H4 (cell line): ENCODE measurements around the gene SALL4. TPM values are rescaled to one million over a fixed set of nuclear protein-coding genes. Genes with fewer than 3 reads are reported as not detected.
"Not testable (repeated sequence)": the region's sequence is repeated elsewhere in the genome, so short reads cannot be mapped to it uniquely, and the experiment has no call there.

Experiments used
- DNase-seq: peaks from one replicate; pipeline ENCODE4 v3.0.0-alpha.2; 2015; ENCODE audit warnings: low spot score
- total RNA-seq: library from RNA; depleted of rRNA; stranded (reverse); fragments of >200 nt; shearing (Covaris generic); gene quantifications from 2 replicates; pipeline ENCODE4 v1.2.3, GENCODE V29; 2014

The SALL4 gene
- total RNA-seq, 1 experiment from 2014 or later = not detected

DNA sequence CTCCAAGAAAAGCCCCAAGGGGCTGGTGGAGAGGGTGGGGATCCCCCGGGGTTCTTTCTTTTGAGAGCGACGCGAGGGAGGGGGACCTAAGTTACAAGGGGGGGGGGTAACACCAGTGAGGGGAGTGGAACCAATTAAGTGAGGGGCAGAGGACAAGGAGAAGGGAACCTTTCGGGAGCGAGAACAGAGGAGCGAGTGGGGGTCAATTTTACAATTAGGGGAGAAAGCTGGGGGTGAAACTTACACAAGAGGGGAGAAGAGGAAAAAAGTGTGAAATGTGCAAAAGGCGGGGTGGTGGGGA, 548 bp downstream of the SALL4 start:
- no peak for DNase-seq

DNA sequence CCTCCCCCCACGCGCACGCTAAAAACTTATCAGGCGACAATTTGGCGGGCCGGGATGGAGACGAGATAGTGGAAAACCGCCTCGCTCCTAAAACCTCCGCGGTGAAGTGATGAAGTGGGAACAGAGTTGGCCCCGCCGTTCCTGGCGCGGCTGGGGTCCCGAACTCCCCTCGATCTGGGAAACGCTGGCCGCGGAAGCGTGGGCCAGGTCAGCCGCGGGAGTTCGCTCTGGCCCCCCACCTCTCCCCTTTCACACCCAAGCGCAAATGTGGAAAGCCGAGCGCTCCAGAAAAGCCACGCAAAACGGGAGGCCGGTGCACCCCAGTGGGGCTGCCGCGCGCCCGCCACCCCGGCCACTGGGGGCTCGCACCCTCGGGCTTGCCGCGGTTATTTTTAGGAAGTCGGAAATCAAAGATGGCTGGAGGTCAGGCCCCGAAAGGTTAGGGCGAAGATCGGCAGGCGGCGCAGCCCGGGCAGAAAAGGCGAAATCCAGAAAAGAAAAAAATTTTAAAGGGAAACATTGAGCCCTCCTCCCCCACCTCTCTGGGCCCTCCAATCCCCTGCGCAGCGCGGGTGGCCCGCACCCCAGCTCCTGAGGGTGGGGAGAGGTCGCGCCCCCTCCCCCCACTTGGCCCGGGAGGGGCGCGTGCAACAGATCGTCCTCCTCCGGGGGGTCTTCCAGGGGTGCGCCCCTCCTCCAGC, 1.0 kb downstream of the SALL4 start:
- DNase-seq = no peak

DNA sequence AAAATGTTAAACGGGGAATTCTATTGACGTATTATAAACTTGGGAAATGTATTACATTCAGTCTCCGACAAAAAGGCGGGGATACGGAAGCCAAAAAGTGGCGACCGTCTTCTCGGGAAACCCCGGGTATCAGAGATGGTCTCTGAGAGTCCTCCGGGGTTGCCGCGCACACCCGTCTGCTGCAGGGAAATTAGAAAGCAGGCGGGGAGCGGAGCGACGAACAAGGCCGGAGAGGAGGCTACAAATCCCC, 1.5 kb downstream of the SALL4 start:
- DNase-seq = no peak

DNA sequence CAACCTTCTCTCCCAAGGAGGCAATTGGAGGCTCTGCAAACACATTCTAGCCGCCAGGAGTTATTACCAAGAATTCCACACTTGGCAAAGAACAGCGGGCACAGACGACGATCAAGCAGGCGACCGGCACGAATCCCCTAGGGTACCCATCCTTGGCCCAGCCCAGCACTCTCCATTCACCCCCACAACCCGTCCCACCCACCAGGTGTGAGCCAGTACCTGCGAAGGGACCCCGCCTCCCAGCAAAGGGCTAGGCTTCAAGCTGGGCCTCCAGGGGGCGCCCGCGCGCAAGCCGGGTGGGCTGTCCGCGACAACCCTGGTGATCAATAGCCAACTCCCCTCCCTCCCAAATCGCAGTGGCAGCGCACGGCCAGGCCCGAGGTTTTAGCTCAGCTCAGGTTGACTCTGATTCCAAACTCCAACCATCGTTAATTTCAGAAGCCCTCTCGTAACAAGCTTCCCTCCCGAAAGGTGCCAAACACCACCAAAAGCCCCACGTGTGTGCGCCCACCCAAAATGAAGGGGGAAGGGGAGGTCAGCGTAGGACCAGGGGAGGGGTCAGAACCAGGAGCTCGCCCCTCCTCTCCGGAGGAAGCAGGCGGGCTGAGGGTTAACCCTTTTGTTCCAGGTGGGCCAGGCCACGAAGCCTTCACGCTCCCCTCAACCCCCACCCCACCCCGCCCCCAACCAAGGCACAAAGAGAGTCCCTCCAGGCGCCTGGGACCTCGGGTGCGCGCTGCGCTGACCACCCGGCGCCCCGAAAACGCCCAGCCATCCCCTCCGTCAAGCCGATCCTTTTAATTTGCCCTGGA, 2.1 kb downstream of the SALL4 start:
- no peak for DNase-seq

DNA sequence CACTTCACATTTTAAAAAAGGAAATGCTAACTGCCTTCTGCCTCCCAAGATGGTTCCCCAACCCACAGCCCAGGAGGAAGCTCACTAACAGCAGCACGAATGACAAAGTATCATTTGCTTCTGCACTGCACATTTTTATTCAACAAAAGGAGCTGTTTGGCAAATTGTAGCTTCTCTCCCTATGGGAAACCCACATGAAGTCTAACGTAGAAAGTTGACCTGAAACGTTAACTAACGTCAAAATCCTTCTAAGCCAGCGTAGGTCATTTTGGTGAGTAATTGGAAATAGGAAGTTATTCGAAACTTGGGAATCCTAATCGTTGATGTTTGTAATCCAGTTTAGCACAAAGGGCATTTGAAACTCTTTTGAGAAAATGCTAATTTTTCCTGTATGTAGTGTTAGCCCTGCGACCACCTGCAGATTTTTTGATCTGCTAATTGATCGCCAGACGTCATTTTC, 2.9 kb downstream of the SALL4 start:
- DNase-seq = no peak

DNA sequence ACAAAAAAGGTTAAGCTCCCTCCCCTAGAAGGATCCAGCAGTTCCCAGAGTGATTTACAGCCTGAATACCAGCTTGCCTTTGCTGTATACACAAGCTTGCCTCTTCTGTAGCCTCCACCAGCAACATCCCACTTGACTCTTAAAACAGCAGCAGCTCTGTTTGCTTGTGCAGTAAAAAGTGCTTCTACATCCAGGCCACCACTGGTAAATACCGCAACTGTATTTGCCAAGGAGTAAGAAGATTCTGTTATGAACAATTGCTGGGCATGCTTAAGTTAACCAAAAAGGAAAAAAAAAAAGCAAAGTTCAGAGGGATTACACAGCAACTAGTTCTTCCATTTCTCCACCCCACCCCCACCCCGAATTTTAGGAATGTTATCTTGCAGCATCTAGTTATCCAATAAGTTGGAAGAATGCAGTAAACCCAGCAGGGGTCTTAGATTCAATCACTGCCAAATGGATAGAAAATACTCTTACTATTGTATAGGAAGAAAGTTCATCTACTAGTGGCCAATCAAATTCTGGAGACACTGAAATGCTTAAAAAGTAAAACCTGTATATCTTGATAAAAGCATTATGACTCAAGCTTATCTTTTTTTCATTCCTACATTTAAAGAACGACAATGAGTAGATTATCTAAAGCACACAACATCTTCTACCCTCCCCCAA, 4.8 kb downstream of the SALL4 start:
- no peak for DNase-seq

DNA sequence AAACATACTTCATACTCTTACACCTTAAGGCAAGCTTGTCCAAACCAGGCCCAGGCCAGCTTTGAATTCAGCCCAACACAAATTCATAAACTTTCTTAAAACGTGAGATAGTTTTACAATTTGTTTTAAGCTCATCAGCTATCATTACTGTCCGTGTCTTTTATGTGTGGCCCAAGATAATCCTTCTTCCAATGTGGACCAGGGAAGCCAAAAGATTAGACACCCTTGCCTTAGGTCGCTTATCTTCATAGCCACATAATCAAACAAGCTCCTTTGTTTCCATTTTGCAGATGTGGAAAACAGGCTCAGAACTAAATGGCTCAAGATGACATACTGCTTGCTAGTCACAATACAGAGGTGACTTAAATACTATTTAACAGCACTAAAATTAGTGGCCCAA, 6.0 kb downstream of the SALL4 start:
- DNase-seq = no peak

DNA sequence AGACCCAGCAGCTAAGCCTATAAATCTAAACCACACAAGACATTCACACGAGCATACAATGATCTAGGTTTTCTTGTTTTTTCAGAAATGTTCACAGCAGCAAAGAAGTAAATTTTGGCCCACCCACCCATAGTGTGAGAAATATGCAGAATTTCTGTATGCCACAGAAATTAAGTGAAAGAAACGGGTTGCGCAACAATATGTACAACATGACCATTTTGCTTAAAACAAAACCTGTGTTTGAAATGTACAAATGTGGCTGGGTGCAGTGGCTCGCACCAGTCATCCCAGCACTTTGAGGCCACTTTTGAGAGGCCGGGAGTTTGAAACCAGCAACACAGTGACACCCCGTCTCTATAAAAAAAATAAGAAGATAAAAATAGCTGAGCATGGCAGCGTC, 9.4 kb downstream of the SALL4 start:
- no peak for DNase-seq

DNA sequence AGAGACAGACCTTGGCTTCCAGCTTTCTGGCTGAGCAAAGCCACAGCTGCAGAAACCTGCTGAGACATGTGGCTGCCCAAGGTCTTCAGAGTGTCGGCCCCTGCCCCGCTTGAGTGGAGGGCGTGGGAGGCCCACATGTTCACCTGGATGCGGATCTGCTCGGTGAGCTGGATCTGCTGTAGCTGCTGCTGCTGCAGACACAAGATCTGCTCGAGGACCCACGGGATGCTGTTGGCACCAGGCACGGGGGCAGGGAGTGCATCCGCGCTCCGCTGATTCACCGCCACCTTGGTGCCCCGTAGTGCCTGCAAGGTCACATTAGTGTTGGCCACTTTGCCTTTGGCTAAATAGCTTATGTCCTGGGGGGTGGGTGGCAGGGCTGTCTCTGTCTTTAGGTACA, 10.7 kb downstream of the SALL4 start:
- DNase-seq = no peak

DNA sequence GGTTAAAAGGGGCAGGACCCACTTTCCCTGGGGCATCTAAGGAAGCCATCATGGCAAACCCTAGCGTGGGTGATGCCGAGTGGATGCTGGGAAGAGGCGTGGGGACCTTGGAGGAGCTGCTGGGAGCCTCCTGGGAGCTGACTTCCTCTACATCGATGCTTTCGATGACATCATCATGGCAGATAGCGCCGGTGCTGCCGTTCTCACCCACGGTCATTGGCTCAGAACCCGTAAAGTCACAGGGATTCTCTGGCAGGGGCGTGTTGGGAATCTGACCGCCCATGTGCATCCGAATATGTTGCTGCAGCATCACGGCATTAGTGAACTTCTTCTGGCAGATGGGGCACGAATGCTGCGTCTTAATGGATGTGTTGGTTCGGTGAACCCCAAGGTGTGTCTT, 12.1 kb downstream of the SALL4 start:
- no peak for DNase-seq

DNA sequence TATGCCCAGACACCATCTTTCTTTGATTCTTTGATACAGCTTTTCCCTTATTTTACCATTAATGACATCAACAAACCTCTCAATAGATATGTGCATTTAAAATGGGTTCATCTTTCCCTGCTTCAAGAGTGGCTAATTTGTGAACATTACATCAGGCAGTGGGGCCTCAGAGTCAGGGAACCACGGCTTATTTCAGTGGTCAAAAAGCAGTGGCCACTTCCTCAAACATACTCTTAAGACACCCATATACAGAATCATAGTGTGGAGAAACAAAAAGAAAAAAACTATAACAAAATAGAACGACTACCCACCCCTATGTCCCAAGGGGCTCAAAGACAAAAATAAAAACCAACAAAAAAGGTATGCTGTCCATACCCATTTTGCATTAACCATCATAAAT, 12.9 kb downstream of the SALL4 start:
- DNase-seq = no peak

DNA sequence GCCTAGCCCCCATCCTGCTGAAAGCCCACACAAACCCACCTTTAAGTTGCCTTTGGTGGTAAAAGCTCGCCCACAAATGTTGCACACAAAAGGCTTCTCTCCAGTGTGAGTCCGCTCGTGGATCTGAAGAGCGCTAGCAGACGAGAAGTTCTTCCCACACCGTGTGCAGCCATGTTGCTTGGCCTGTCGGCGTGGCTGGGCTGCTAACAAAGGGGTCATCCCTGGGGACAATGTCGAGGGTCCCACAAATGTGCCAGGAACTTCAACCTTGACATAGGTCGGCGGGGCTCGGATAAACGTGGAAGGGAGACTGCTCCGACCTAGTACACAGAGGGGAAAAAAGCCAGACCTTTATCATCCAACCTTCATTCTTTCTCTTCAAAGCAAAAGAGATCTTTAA, 13.5 kb downstream of the SALL4 start:
- no peak for DNase-seq

DNA sequence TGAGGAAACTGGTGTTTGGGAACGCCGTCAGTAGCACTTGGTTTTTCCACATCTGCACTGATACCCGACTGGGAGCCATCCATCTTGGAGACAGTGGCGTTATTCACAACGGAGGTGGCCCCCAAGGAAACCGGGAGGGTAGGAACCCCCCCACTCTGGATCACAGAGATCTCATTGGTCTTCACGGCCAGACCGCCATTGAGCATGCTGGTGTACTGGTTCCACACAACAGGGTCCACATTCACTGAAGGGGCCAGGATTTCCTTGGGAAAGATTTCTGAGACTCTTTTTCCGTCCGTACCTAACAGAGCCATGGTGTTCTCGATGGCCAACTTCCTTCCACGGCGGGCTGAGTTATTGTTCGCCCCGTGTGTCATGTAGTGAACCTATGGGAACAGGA, 18.0 kb downstream of the SALL4 start:
- DNase-seq = no peak

DNA sequence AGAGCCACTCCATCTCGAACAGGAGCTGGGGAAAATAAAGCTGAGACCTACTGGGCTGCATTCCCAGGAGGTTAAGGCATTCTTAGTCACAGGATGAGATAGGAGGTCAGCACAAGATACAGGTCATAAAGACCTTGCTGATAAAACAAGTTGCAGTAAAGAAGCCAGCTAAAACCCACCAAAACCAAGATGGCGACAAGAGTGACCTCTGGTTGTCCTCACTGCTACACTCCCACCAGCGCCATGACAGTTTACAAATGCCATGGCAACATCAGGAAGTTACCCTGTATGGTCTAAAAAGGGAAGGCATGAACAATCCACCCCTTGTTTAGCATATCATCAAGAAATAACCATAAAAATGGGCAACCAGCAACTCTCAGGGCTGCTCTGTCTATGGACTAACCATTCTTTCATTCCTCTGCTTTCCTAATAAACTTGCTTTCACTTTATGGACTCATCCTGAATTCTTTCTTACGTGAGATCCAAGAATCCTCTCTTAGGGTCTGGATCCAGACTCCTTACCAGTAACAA, 24.0 kb downstream of the SALL4 start:
- DNase-seq = not testable (repeated sequence)

DNA sequence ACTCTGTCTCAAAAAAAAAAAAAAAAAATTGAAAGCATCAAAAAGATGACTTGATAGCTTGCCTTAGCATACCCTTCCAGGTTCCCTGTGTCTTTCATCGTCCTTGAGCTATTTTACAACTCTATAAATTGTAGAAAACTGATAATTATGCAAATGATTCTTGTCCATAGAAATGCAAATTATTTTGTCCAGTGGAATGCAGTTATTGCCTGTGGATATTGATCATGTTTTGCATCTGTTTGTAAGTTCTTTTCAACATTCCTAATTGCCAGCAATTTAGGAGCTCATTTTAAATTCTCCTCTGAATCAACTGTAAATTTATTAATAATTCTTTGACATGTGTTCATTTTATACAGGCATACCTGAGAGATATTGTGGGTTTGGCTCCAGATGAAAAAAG, 27.1 kb downstream of the SALL4 start:
- DNase-seq = no peak

DNA sequence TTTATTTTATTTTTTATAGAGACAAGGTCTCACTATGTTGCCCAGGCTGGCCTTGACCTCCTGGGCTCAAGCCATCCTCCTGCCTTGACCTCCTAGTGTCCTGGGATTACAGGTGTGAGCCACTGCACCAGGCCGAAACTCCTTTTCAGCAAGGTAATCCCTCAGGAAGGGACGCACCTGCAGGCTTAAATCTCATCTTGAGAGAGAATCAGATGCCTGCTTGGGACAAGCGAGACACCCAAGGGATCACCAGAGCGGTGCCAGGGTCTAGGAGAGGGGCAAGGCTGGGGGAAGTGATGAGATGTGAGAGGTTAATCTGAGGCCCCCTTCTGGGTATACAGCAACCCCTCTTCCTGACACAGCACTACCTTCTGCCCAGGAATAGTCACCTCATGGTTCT, 30.1 kb downstream of the SALL4 start:
- no peak for DNase-seq

DNA sequence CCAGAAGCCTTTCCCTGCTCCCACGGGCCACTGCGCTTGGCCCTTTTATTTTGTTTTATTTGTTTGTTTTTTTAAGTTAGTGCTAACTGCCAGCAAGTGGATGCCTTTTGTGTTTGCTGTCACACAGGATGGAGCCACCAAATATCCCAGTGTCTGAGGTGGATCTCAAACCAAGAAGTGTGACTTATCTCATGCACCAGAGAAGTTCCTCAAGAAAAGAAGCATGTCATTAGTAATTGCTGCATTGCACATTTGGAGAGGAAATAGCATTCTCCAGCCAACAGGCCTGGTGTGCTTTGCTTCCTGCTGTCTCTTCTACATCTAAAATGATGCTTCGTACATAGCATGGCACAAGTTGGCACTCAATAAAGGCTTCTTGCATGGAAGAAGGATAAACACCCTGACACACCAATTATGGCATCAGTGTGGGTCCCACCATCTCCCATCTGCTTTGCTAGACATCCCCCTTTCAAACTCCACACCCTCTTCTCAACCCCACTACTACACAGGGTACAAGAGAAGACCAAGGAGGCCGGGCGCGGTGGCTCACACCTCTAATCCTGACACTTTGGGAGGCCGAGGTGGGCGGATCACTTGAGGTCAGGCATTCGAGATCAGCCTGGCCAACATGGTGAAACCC, 32.2 kb downstream of the SALL4 start:
- DNase-seq = no peak

DNA sequence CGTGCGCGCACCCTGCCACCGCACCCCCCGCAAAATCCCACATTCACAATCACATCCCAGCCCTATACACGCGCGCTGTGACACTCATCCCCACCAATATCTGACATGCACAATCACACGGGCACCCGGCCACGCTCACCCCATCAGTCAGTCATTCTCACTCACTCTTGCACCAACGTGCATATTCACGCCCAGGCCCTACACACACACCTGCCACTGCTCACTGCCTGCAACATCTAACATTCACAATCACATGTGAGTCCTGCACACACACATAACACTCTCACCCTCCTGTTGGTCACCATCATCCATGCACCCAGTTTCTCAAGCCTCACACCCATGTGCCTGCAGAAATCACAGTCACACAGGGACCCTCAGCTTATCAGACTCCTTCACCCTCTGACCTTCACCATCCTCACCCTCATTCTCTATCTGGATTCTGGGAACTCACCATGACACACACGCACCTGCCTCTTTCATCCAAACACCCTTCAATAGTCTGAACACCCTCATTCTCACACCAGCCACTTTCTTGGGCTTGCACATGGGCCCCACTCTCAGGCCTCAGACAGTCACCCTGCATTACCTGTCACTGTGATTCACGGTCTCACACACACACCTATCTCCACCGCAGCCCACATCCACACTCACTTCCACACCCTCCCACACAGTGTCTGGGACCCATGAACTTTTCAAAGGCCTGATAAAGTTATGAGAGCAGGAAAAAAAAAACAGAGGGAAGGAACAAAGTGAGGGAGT, 33.4 kb downstream of the SALL4 start:
- DNase-seq = no peak

DNA sequence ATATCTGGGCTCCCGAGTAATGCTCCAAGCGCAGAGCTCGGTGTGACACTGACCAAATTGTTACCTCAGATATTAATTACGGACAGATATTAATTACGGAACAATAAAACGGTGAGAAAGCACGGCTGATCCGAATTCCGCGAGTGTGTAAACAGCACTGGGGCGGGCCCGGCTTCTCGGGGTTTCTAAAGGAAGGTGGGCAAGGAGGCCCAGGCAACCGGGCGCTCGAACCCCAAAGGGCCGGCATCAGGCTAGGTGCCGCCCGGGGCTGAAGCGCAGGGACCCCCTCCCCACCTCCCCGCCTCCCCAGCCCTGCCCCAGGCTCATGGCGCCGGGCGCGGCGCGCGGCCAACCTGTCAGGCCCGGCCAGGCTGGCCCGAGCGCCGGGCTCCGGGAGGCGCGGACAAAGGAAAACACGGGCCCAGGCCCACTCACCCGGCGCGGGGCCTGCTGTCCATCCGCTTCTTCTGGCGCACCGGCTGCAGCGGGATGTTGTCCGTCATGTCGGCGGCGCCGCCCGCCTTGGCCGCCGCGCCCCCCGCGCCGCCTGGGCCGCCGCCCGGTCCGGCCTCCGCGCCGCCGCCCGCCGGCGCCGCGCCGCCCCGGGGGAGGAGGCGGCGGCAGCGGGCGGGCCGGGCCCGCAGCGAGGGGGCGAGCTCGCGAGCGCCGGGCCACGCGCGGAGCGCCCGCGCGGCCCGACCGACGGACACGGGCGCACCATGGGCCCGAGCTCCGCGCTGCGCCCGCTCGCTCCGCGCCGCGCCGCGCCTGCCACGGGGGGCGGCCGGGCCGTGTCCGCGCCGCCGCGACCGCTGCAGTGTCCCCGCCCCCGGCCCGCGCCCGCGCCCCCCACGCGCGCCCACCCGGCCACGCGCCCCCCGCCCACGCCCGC, 34.2 kb downstream of the SALL4 start, which contains the start of gene ATP9A:
ATP9A (minus strand) TSS at position 524 of the 892 bp plus-strand sequence; CDS start at position 503, 21 bp downstream.
- DNase-seq = no peak

DNA sequence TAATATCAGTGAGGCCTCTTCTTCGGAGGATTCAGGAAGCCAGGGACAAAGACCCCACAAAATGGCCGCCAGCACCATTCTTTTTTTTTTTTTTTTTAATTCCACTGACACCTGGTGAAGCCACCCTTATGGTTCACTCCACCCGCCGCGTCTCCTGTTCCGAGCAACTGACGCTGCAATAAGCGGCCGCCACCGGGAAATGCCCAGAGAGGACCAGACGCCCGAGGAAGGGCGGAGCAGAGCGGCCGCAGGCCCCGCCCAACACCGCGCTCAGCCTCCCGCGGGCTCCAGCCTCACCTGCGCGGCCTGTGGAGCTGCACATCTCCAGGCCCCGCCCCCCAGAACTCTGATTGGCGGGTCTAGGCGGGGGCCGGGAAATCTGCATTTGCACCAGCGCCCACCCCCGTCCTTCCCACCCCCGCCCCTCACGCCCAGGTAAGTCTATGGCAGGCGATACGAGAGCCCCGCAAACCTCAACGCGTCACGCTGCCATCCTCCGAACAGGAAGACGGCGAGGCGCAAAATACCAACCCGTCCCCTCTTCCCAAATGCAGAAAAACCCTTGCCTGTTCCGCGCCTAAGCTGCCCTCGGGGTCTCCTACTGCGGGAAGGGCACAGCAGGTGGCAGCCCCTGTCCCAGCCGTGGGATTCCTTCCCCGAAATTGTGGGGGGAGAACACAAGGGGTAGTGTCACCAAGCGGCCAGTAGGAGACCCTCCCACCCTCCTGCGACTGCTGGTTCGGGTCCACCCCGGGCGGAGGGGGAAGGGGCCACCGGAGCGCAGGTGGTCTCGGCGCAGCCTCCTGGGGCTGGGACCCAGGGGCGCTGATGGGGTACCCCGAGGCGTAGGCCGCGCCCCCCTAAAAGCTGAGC, 35.1 kb downstream of the SALL4 start:
- peak; percentile 57 for DNase-seq
